GM10266 (cell line): Measurements from ENCODE around the gene RAP1GDS1.
A peak's percentile ranks its signal among the peaks of the same experiment; 100 is the strongest.

ENCODE experiments used
- DNase-seq: peaks from one replicate; pipeline ENCODE4 v3.0.0; 2012; ENCODE audit errors: extremely low spot score
- CTCF ChIP-seq: IDR thresholded peaks from 2 replicates; pipeline ENCODE4 v1.5.1; 2012; ENCODE audit warnings: mild to moderate bottlenecking, low read depth; ENCODE audit not compliant: control insufficient read depth, insufficient read depth; ENCODE audit errors: missing control alignments

RAP1GDS1 gene

GRCh38 chr4:98242538-98242937 is 18.6 kb upstream of the RAP1GDS1 start:
- no peak for TF ChIP-seq CTCF
- no peak for DNase-seq

GRCh38 chr4:98245226-98245625 is 16.0 kb upstream of the RAP1GDS1 start:
- no peak for TF ChIP-seq CTCF
- no peak for DNase-seq

GRCh38 chr4:98248934-98249333 is 12.2 kb upstream of the RAP1GDS1 start:
- TF ChIP-seq CTCF: no peak
- DNase-seq: no peak

GRCh38 chr4:98249831-98250230 is 11.4 kb upstream of the RAP1GDS1 start:
- DNase-seq: no peak
- no peak for TF ChIP-seq CTCF

GRCh38 chr4:98253499-98253898 is 7.7 kb upstream of the RAP1GDS1 start:
- no peak for TF ChIP-seq CTCF
- no peak for DNase-seq

- no peak for TF ChIP-seq CTCF
- no peak for DNase-seq
These were observed 1.1 kb upstream of the RAP1GDS1 start for GRCh38 chr4:98260047-98260578.

GRCh38 chr4:98261405-98262291 is 464 bp downstream of the RAP1GDS1 start:
- TF ChIP-seq CTCF: no peak
- peak; percentile 16 for DNase-seq
